Embryonic facial prominence (tissue), 1 donor: ENCODE data around the gene SNX9.

Experiments
- DNase-seq: peaks from one replicate; pipeline ENCODE4 v3.0.0-alpha.2; 2016; ENCODE audit errors: extremely low spot score

SNX9 gene

GRCh38 chr6:157800420-157801237, 22.4 kb upstream of the SNX9 start:
- no peak for DNase-seq

GRCh38 chr6:157804448-157805327, 18.4 kb upstream of the SNX9 start:
- no peak for DNase-seq

- DNase-seq: no peak
Measured at GRCh38 chr6:157806131-157806855, 16.8 kb upstream of the SNX9 start.

DNA sequence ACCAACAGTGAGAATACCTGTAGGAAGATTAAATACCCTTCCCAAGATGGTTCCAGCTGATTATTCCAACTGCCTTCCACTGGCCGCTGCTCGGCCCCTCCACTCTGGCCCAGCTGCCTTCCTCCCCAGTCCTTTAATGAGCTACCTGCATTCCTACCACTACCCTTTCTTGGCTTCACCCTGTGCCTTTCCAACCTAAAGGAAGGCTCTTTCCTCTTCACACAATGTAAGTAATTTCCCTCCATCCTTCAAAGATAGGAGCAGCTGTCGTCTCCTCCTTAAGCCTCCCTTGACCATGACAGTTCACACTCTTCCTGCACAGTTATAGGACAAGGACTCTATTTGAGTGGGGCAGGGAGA, 16.2 kb upstream of the SNX9 start:
- DNase-seq: no peak

GRCh38 chr6:157808405-157808950, 14.6 kb upstream of the SNX9 start:
- DNase-seq: no peak

- DNase-seq: no peak
Measured at GRCh38 chr6:157809613-157810012, 13.4 kb upstream of the SNX9 start.

- no peak for DNase-seq
Measured at GRCh38 chr6:157811137-157811475, 11.9 kb upstream of the SNX9 start.

DNA sequence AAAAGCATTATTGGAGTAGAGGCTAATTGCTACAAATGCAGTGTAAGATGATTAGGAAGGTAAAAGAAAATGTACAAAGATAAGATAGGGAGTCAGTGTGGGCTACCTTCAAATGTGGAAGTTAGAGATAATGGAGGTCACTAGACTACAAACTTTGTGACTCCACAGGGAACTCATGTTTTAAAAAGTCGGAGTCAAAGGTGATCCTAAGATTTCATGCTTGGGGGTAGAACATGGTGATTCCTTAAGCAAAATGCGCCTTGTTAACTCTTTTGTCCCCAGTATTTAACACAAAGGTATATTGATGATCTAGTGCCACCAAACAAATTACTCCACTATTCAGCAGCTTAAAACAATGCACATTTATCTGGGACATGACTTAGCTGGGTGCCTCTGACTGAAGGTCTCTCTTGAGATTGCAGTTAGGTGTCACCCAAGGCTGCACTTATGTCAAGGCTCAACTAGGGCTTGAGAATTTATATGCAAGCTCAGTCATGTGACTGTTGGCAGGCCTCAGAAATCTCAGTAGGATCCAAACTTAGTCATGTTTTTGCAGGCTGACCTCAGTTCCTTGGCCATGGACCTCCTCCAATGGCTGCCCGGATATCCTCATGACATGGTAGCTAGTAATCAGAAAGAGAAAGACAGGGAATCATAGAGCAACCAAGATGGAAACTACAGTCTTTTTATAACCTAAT, 11.4 kb upstream of the SNX9 start:
- no peak for DNase-seq

- DNase-seq: no peak
Measured at GRCh38 chr6:157812425-157813171, 10.4 kb upstream of the SNX9 start.

DNA sequence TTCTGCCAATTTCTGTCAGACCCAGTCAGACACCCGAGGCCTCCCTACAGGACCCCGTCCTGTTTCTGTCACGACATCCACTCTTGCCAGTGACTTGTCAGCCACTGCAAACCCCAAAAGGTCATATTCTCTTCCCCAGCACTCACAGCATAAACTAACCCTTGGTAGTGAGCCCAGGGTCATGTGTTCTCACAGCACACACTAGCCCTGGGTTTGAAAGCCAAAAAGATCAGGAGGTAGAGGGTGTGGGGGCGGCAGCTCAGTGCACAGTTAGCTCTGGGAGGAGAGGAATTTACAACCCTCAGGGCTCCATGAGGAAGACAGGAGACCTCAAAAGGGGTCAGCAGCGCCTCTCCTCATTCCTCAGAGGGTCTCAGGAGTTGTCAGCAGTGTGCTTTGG, 9.9 kb upstream of the SNX9 start:
- no peak for DNase-seq

GRCh38 chr6:157813750-157814455, 9.1 kb upstream of the SNX9 start:
- no peak for DNase-seq

DNA sequence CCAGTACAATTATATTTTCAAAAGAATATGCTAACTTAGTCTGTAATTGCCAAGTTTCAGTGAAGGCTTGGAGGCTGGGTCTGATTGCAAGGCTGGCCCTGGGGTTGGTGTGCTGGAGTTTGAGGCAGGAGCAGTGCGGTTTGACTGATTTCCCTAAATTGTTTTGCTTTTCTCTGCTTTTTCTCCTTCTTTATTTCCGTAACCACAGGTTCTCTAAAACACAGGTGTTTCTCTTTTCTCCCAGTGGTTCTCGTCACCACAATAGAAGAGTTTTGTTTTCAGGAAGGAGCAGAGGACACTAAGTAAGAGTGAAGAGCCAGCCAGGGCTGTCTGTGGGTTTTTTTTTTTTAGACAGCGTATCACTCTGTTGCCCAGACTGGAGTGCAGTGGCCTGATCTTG, 8.2 kb upstream of the SNX9 start:
- DNase-seq: no peak

- DNase-seq: no peak
Measured at GRCh38 chr6:157821342-157822033, 1.6 kb upstream of the SNX9 start.

DNA sequence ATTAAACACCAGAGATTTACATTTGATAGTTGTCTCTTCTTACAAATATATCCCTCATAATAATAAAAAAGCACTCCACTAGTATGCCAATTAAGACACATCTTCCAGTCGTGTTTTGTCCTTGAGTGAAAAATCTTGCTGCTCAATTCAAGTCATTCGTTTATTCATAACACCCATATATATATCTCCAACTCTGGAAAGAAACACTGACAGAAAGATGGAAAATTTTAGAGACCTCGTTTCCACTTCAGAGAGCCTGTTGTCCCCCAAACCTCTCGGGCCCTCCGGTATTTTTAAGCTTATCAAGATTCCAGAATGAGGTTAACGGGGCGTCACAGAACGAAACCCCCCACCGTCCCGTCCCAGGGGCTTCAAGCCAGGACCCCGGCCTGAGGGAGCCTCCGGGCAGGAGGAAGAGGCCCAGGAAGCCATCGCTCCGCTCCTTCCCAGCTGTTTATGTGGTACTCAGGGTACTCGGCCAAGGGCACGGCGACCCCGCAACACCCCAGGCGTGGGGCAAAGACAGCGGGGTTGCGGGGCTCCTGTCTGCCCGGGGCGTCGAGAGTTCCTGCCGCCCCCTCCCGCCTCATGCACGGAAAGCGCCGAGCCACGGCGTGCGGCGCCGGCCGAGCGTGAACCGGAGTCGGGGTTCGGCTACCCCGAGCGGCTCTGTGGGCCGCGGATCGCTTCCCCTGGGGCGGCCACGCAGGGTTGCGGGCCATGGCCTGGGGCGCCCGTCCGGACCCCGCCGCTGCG, 623 bp upstream of the SNX9 start:
- DNase-seq: no peak

GRCh38 chr6:157823528-157824370, 703 bp downstream of the SNX9 start:
- peak; percentile 50 for DNase-seq

- no peak for DNase-seq
Measured at GRCh38 chr6:157825243-157825904, 2.3 kb downstream of the SNX9 start.

GRCh38 chr6:157830354-157831017, 7.4 kb downstream of the SNX9 start:
- no peak for DNase-seq
